IMR-90 (cell line): ENCODE results near the gene MECP2. TPM values are rescaled to one million over a fixed set of nuclear protein-coding genes. Genes with fewer than 3 reads are reported as not detected.

Experiments
- ATAC-seq: fragments of 200-7000 bp; cut with Tn5 transposase; 2 replicates; pipeline ENCODE4 v1.9.1; 2020; ENCODE audit warnings: low read depth, mild to moderate bottlenecking, moderate library complexity
- BruUV-seq: library from RNA; stranded (reverse); fragments of 400-500 nt; replicated peaks from 2 replicates; lab custom pipeline; 2021; lab: Mats Ljungman, UMichigan
- CTCF ChIA-PET: fragments of 300-600 bp; formaldehyde crosslinking; extraction: SDS; loops from one replicate; lab custom pipeline; 2021; ENCODE audit warnings: antibody characterized with exemption; lab: Yijun Ruan, JAX
- POLR2A ChIA-PET: fragments of 300-600 bp; sonication (Branson Sonifier 250); formaldehyde crosslinking; loops from one replicate; lab custom pipeline; 2022; ENCODE audit warnings: antibody characterized with exemption; ENCODE audit not compliant: unreplicated experiment; lab: Charles Lee
- DNase-seq: peaks from one replicate; pipeline ENCODE4 v3.0.0; 2013
- H2AFZ ChIP-seq: replicated peaks from 2 replicates; pipeline ENCODE3; 2013; ENCODE audit warnings: low read length, mild to moderate bottlenecking; ENCODE audit not compliant: poor library complexity
- H2AK5ac ChIP-seq: 2 replicates; pipeline ENCODE4 v1.6.1; 2013; ENCODE audit warnings: low read depth, low read length, inconsistent platforms
- H2AK9ac ChIP-seq: replicated peaks from 2 replicates; pipeline ENCODE3; 2013; ENCODE audit warnings: mild to moderate bottlenecking, low read depth, low read length, moderate library complexity; ENCODE audit not compliant: poor library complexity
- H2BK120ac ChIP-seq: 2 replicates; pipeline ENCODE4 v1.6.1; 2013; ENCODE audit warnings: low read depth, low read length, inconsistent platforms
- H2BK15ac ChIP-seq: 3 replicates; pipeline ENCODE4 v1.6.1; 2013; ENCODE audit warnings: low read depth, low read length, inconsistent platforms
- H2BK20ac ChIP-seq: 2 replicates; pipeline ENCODE4 v1.6.1; 2013; ENCODE audit warnings: low read depth, mild to moderate bottlenecking, inconsistent platforms, low read length, moderate library complexity
- H2BK5ac ChIP-seq: 2 replicates; pipeline ENCODE4 v1.6.1; 2013; ENCODE audit warnings: mild to moderate bottlenecking, low read depth, low read length, inconsistent platforms; ENCODE audit not compliant: poor library complexity, severe bottlenecking
- H3K14ac ChIP-seq: replicated peaks from 2 replicates; pipeline ENCODE4 v1.6.1; 2013; ENCODE audit warnings: low read depth, low read length, inconsistent platforms
- H3K18ac ChIP-seq: 2 replicates; pipeline ENCODE4 v1.6.1; 2013; ENCODE audit warnings: low read depth, low read length, control low read depth
- H3K23ac ChIP-seq: 2 replicates; pipeline ENCODE4 v1.6.1; 2013; ENCODE audit warnings: low read depth, low read length, inconsistent platforms
- H3K27ac ChIP-seq: 2 replicates; pipeline ENCODE4 v1.5.1; 2013; ENCODE audit warnings: mild to moderate bottlenecking, control low read depth, low read length; ENCODE audit not compliant: insufficient read depth
- H3K27me3 ChIP-seq: 2 replicates; pipeline ENCODE4 v1.6.1; 2013; ENCODE audit warnings: low read length; ENCODE audit not compliant: control insufficient read depth, insufficient read depth
- H3K36me3 ChIP-seq: 2 replicates; pipeline ENCODE4 v1.6.1; 2013; ENCODE audit warnings: low read length, mixed read lengths; ENCODE audit not compliant: control insufficient read depth, insufficient read depth
- H3K4ac ChIP-seq: 2 replicates; pipeline ENCODE4 v1.6.1; 2013; ENCODE audit warnings: low read depth, low read length, inconsistent platforms
- H3K4me1 ChIP-seq: 2 replicates; pipeline ENCODE4 v1.6.1; 2013; ENCODE audit warnings: low read length, mixed read lengths; ENCODE audit not compliant: control insufficient read depth, insufficient read depth
- H3K4me2 ChIP-seq: 2 replicates; pipeline ENCODE4 v1.6.1; 2013; ENCODE audit warnings: low read depth, mild to moderate bottlenecking, control low read depth, low read length, moderate library complexity
- H3K4me3 ChIP-seq: 2 replicates; pipeline ENCODE4 v1.5.1; 2013; ENCODE audit warnings: low read depth, mild to moderate bottlenecking, control low read depth, low read length, moderate library complexity; ENCODE audit not compliant: insufficient read depth
- H3K56ac ChIP-seq: 2 replicates; pipeline ENCODE4 v1.6.1; 2013; ENCODE audit warnings: low read length, inconsistent platforms; ENCODE audit not compliant: insufficient read depth; ENCODE audit errors: extremely low read depth
- H3K79me1 ChIP-seq, 2 experiments: 2 replicates each; pipeline ENCODE4 v1.6.1; 2013; ENCODE audit warnings: low read length in 2 of 2, inconsistent platforms in 1 of 2, low read depth in 1 of 2
- H3K9ac ChIP-seq: 2 replicates; pipeline ENCODE4 v1.6.1; 2013; ENCODE audit warnings: low read depth, low read length, control low read depth
- H3K9me1 ChIP-seq: 2 replicates; pipeline ENCODE4 v1.6.1; 2013; ENCODE audit warnings: low read length, inconsistent platforms; ENCODE audit not compliant: insufficient read depth
- H3K9me3 ChIP-seq: 2 replicates; pipeline ENCODE4 v1.6.1; 2013; ENCODE audit warnings: low read length; ENCODE audit not compliant: control insufficient read depth, insufficient read depth
- H4K20me1 ChIP-seq: 2 replicates; pipeline ENCODE4 v1.6.1; 2013; ENCODE audit warnings: low read length, inconsistent platforms; ENCODE audit not compliant: insufficient read depth
- H4K5ac ChIP-seq: 2 replicates; pipeline ENCODE4 v1.6.1; 2013; ENCODE audit warnings: mild to moderate bottlenecking, low read depth, low read length, control low read depth
- H4K8ac ChIP-seq, 2 experiments: 2 replicates each; pipeline ENCODE4 v1.6.1; 2013; ENCODE audit warnings: low read depth in 2 of 2, low read length in 2 of 2, control low read depth in 1 of 2, inconsistent platforms in 1 of 2
- H4K91ac ChIP-seq: 2 replicates; pipeline ENCODE4 v1.6.1; 2013; ENCODE audit warnings: low read depth, low read length, inconsistent platforms; ENCODE audit not compliant: insufficient read depth
- BHLHE40 ChIP-seq: fragments of 150-350 bp; IDR thresholded peaks from 2 replicates; pipeline ENCODE4 v1.6.1; 2016; ENCODE audit warnings: mild to moderate bottlenecking, low read depth, low read length
- CEBPB ChIP-seq: IDR thresholded peaks from 2 replicates; pipeline ENCODE4 v1.6.1; 2012; ENCODE audit warnings: low read depth, low read length, improper control_type of control experiment
- CHD1 ChIP-seq: IDR thresholded peaks from 2 replicates; pipeline ENCODE4 v1.6.1; 2012; ENCODE audit warnings: low read depth, low read length, improper control_type of control experiment
- ELK1 ChIP-seq: fragments of 150-350 bp; IDR thresholded peaks from 2 replicates; pipeline ENCODE4 v1.6.1; 2016; ENCODE audit warnings: low read depth, mild to moderate bottlenecking, low read length, moderate library complexity, borderline replicate concordance
- FOS ChIP-seq: fragments of 150-350 bp; IDR thresholded peaks from 2 replicates; pipeline ENCODE4 v1.6.1; 2016; ENCODE audit warnings: low read depth, low read length
- MAZ ChIP-seq: IDR thresholded peaks from 2 replicates; pipeline ENCODE4 v1.6.1; 2012; ENCODE audit warnings: low read depth, mild to moderate bottlenecking, low read length, improper control_type of control experiment, moderate library complexity, borderline replicate concordance
- MXI1 ChIP-seq: IDR thresholded peaks from 2 replicates; pipeline ENCODE4 v1.6.1; 2012; ENCODE audit warnings: low read depth, mild to moderate bottlenecking, low read length, moderate library complexity, borderline replicate concordance
- NFE2L2 ChIP-seq: fragments of 150-350 bp; IDR thresholded peaks from 2 replicates; pipeline ENCODE4 v1.6.1; 2016; ENCODE audit warnings: low read depth, mild to moderate bottlenecking, low read length
- POLR2A ChIP-seq: IDR thresholded peaks from 2 replicates; pipeline ENCODE4 v1.6.1; 2012; ENCODE audit warnings: mild to moderate bottlenecking, low read depth, low read length
- RCOR1 ChIP-seq: IDR thresholded peaks from 2 replicates; pipeline ENCODE4 v1.6.1; 2012; ENCODE audit warnings: mild to moderate bottlenecking, low read length, improper control_type of control experiment; ENCODE audit not compliant: insufficient replicate concordance
- RFX5 ChIP-seq: IDR thresholded peaks from 2 replicates; pipeline ENCODE4 v1.8.0; 2012; ENCODE audit warnings: low read depth, mild to moderate bottlenecking, low read length, moderate library complexity
- SMC3 ChIP-seq: fragments of 150-350 bp; IDR thresholded peaks from 2 replicates; pipeline ENCODE4 v1.6.1; 2016; ENCODE audit warnings: low read depth, mild to moderate bottlenecking, antibody characterized with exemption, low read length, moderate library complexity
- USF2 ChIP-seq: fragments of 150-350 bp; IDR thresholded peaks from 2 replicates; pipeline ENCODE4 v1.6.1; 2017; ENCODE audit warnings: mild to moderate bottlenecking, antibody characterized with exemption, low read length, low read depth
- WGBS, 2 experiments: methylation state at CpG; one replicate each; pipeline versions ENCODE4 v1.1.5 to v1.1.7; 2013; ENCODE audit warnings: missing lambda C conversion rate in 2 of 2; ENCODE audit not compliant: insufficient read length in 1 of 2; ENCODE audit errors: extremely low coverage in 2 of 2; 5-methylcytosine and 5-hydroxymethylcytosine counted together
- dilution Hi-C: fragments of 300-500 bp; cut with HindIII; formaldehyde crosslinking; loops from one replicate; pipeline ENCODE4 v1.14.3; 2018; ENCODE audit warnings: low sequenced_read_pairs; ENCODE audit not compliant: unreplicated experiment
- in situ Hi-C: fragments of 300-500 bp; cut with MboI; formaldehyde crosslinking; loops from 3 replicates; pipeline ENCODE4 v1.14.3; 2019; ENCODE audit warnings: low sequenced_read_pairs, inconsistent platforms, mixed read lengths
- intact Hi-C: fragments of 100-400 bp; cut with micrococcal nuclease; formaldehyde crosslinking; loops from 2 replicates; pipeline ENCODE4 v1.10.0; 2022
- polyA plus RNA-seq, 3 experiments: library from polyadenylated mRNA; depleted of rRNA; stranded (reverse); fragments of >200 nt; gene quantifications; 2 replicates each; pipeline ENCODE4 v1.2.3, GENCODE V29; 2012; ENCODE audit warnings: low replicate concordance in 1 of 3
- total RNA-seq: library from RNA; depleted of rRNA; stranded (reverse); fragments of >200 nt; gene quantifications from 2 replicates; pipeline ENCODE4 v1.2.3, GENCODE V29; 2012

Gene MECP2
- total and polyA plus RNA-seq, 2 of the 4 experiments (the other 2 are of a cell fraction): 8.4 to 10.1 TPM

DNA sequence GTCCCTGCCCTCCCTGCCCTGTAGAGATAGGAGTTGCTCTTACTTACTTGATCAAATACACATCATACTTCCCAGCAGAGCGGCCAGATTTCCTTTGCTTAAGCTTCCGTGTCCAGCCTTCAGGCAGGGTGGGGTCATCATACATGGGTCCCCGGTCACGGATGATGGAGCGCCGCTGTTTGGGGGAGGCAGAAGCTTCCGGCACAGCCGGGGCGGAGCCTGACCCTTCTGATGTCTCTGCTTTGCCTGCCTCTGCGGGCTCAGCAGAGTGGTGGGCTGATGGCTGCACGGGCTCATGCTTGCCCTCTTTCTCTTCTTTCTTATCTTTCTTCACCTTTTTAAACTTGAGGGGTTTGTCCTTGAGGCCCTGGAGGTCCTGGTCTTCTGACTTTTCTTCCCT, 65.4 kb downstream of the MECP2 start:
- Histone ChIP-seq H3K9me1 (peaks cover 8% of the 10 kb centered on the region; the same call in 1 of the 2 replicates), H3K27me3 (no peaks in the 10 kb centered on the region), H4K20me1 (peaks cover 26% of the 10 kb centered on the region), H4K5ac (no peak overlapping the region), H3K4me2 (no peak overlapping the region), H2BK120ac (no peak overlapping the region), H3K9ac (no peak overlapping the region), H3K27ac (no peak overlapping the region), H3K23ac (no peak overlapping the region), H3K9me3 (no peaks in the 10 kb centered on the region), H4K8ac (no peak overlapping the region), H3K14ac (no peak overlapping the region), H3K4me1 (peaks cover 3% of the 10 kb centered on the region), H2BK20ac (no peak overlapping the region), H3K36me3 (peaks cover 16% of the 10 kb centered on the region), H3K4ac (no peak overlapping the region), H2AFZ (no peak overlapping the region), H3K56ac (no peak overlapping the region), H2BK15ac (no peak overlapping the region), H3K79me1 (peaks cover 18 to 34% of the 10 kb centered on the region in 2 experiments; a peak in 3 of 4 replicates), H2AK9ac (no peak overlapping the region), H2BK5ac (no peak overlapping the region), H3K4me3 (no peak overlapping the region), H4K91ac (no peak overlapping the region), H2AK5ac (no peak overlapping the region), H3K18ac (no peak overlapping the region)
- no peak for ATAC-seq
- no TSS peak for BruUV-seq
- WGBS, 2 experiments: no CpG with 5 or more reads among the region's 11 CpGs
- CTCF ChIA-PET: no interaction called here
- dilution Hi-C loops: no loop called here
- in situ Hi-C loops: no loop called here
- POLR2A ChIA-PET: no interaction called here
- intact Hi-C loops: no loop called here
- TF ChIP-seq NFE2L2: no peak
- TF ChIP-seq CEBPB: no peak
- no peak for TF ChIP-seq USF2
- TF ChIP-seq FOS: no peak
- TF ChIP-seq RFX5: no peak
- no peak for TF ChIP-seq MAZ
- TF ChIP-seq BHLHE40: no peak
- TF ChIP-seq SMC3: no peak
- no peak for TF ChIP-seq CHD1
- TF ChIP-seq MXI1: no peak
- TF ChIP-seq RCOR1: no peak
- no peak for TF ChIP-seq ELK1
- no peak for TF ChIP-seq POLR2A
- DNase-seq: no peak
